ENCODE results near the gene C16orf87.

C16orf87 gene

DNA sequence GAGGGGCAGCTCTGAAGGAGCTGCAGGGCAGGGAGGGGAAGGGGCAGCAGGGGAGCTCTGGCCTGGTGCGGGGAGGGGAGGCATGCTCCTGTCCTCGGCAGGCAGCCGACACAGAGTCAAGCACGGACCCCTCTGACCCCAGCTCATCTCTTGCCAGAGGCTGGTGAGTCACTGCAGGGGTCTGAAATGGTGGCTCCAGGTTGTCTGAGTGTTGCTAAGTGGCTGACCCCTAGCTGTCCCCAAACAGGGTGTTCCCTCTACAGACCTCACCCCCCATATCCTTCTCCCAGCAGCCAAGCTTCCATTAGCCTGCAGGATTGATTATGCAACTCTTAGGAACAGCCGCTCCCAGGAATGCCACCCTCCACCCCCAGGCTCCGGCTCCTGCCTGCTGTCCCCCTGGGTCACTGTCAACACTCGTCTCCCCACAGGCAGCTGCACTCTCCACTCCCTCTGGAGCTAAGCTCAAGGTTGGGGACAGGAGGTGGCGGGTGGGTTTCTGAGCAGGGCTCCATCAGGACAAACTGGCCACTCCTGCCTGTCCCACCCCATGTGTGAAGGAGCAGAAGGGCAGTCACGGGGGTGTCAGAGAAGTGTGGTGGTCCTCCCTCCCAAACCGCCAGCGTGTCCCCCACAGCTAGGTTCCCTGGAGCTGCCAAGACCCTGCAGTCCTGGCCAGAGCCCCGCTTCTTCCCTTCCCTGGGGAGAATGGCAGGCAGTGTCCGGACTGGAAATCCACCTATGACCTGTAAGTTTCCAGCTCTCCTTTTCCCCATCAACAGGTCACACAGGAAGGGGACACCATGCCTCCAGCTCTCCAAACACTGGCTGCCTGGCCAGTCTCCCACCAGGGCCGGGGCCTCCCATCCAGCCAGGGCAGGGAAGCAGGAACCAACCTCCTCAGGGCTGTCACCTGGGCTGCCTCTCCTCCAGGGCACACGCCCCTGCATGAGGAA is 83.9 kb downstream of the C16orf87 start:
- Histone ChIP-seq H3K36me3 (replicated peaks) (no peaks in the 10 kb centered on the region), H3K4me3 (ENCODE audit: low read depth, low read length) (no peak overlapping the region), H3K27me3 (replicated peaks) (no peaks in the 10 kb centered on the region), H3K27ac (no peak overlapping the region)
- DNase-seq, result no peak
- TF ChIP-seq, protein P1, sequence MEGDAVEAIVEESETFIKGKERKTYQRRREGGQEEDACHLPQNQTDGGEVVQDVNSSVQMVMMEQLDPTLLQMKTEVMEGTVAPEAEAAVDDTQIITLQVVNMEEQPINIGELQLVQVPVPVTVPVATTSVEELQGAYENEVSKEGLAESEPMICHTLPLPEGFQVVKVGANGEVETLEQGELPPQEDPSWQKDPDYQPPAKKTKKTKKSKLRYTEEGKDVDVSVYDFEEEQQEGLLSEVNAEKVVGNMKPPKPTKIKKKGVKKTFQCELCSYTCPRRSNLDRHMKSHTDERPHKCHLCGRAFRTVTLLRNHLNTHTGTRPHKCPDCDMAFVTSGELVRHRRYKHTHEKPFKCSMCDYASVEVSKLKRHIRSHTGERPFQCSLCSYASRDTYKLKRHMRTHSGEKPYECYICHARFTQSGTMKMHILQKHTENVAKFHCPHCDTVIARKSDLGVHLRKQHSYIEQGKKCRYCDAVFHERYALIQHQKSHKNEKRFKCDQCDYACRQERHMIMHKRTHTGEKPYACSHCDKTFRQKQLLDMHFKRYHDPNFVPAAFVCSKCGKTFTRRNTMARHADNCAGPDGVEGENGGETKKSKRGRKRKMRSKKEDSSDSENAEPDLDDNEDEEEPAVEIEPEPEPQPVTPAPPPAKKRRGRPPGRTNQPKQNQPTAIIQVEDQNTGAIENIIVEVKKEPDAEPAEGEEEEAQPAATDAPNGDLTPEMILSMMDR (IDR thresholded peaks at IDR 0.05; ENCODE audit: low read depth, low read length, missing control alignments), result no peak
- in situ Hi-C loops (cut with HindIII; ENCODE audit: low pct_ligation_motif_present, low sequenced_read_pairs), result no loop called here

Measured in brain microvascular endothelial cell (primary cell).